Brain microvascular endothelial cell (primary cell): ENCODE data around the gene FBN1.

Experiments
- DNase-seq: peaks from one replicate; pipeline ENCODE4 v3.0.0-alpha.2; 2020
- H3K27ac ChIP-seq: fragments of 250-450 bp; sonication (Bioruptor Pico); 2 replicates; pipeline ENCODE4 v1.5.1; 2020; ENCODE audit warnings: mild to moderate bottlenecking, moderate library complexity
- H3K27me3 ChIP-seq: fragments of 250-450 bp; sonication (Bioruptor Pico); replicated peaks from 2 replicates; pipeline ENCODE4 v1.5.1; 2020; ENCODE audit warnings: mild to moderate bottlenecking
- H3K36me3 ChIP-seq: fragments of 250-450 bp; sonication (Bioruptor Pico); replicated peaks from 2 replicates; pipeline ENCODE4 v1.5.1; 2020; ENCODE audit warnings: mild to moderate bottlenecking
- H3K4me3 ChIP-seq: 2 replicates; pipeline ENCODE4 v1.5.1; 2011; ENCODE audit warnings: low read depth, mild to moderate bottlenecking, control low read depth, low read length, moderate library complexity
- in situ Hi-C: cut with HindIII; loops from 2 replicates; pipeline ENCODE4 v1.10.0; 2017; ENCODE audit warnings: low sequenced_read_pairs, low pct_ligation_motif_present
- TF ChIP-seq, protein P1 (sequence below): IDR thresholded peaks from 2 replicates; pipeline ENCODE4 v1.5.1; 2011; ENCODE audit warnings: low read depth, mild to moderate bottlenecking, moderate library complexity, low read length, control low read depth, inconsistent platforms; ENCODE audit errors: missing control alignments

Gene FBN1

DNA sequence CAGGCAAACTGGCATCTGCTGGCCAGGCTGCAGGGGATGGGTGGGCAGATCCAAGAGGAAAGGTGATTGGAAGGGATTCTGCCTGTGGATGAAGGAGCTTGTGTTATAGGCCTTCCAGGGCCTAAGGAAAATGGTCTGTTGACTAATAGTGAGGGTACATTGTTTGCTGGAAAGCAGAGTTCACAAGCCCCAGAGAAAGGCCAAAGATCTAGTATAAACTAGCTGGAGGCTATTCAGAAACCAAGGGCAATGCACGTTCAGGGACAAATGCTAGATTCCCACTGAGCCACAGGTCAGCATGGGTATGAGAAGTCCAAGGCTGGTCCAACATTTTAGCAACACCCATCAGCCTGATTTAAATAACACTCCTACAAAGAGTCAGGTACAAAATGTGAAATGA is 74.7 kb downstream of the FBN1 start:
- no peak for DNase-seq
- Histone ChIP-seq H3K4me3 (no peak overlapping the region), H3K27ac (peak overlapping the region; percentile 45), H3K36me3 (peaks cover 32% of the 10 kb centered on the region), H3K27me3 (no peaks in the 10 kb centered on the region)
- TF ChIP-seq, protein P1, sequence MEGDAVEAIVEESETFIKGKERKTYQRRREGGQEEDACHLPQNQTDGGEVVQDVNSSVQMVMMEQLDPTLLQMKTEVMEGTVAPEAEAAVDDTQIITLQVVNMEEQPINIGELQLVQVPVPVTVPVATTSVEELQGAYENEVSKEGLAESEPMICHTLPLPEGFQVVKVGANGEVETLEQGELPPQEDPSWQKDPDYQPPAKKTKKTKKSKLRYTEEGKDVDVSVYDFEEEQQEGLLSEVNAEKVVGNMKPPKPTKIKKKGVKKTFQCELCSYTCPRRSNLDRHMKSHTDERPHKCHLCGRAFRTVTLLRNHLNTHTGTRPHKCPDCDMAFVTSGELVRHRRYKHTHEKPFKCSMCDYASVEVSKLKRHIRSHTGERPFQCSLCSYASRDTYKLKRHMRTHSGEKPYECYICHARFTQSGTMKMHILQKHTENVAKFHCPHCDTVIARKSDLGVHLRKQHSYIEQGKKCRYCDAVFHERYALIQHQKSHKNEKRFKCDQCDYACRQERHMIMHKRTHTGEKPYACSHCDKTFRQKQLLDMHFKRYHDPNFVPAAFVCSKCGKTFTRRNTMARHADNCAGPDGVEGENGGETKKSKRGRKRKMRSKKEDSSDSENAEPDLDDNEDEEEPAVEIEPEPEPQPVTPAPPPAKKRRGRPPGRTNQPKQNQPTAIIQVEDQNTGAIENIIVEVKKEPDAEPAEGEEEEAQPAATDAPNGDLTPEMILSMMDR, result no peak
- in situ Hi-C loops, result no loop called here

DNA sequence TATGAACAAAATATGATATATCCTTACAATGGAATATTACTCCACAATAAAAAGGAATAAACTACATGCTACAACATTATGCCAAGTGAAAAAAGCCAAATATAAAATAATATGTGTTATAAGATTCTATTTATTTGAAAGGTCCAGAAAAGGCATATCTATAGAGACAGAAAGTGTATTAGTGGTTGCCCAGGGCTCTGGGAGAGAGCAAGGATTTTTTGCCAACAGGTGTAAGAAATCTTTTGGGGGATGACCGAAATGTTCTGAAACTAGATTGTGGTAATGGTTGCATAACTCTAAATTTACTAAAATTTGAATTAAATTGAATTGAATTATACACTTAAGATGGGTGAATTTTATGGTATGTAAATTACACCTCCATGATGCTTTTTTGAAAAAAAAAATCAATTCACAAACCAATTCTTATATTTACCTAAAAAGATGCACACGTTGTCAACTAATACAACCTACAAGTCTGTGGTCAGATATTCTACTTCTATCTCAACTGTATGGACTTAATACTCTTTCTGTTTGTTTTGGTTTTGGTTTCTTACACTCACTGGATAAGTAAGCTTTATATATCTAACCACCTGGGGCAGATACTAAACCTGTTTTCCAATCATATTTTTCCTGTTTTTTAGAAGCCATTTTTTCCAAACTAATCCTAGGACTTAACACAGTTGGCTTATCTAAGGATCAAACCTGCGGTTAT is 75.8 kb downstream of the FBN1 start:
- no peak for DNase-seq
- H3K27me3 ChIP-seq, result no peaks in the 10 kb centered on the region
- TF ChIP-seq, protein P1, result no peak
- H3K27ac ChIP-seq, result peak overlapping the region; percentile 45
- in situ Hi-C loops, result no loop called here
- H3K36me3 ChIP-seq, result peaks cover 22% of the 10 kb centered on the region
- H3K4me3 ChIP-seq, result no peak overlapping the region

DNA sequence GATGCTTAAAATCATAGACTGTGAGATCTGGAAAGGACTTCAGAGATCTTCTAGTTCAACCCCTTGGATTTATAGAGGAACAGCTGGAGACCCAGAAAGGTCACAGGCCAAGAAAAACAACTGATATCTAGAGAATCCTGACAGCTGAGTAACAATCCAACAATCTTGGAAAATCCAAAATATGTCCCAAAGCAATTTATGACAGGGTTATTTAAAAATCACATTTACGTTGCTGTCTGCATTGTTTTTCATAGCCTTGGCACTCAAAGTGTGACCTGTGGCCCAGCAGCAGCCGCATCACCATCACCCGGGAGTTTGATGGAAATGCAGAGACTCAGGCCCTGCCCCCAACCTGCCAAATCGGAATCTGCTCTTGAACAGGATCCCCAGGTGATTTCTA is 78.8 kb downstream of the FBN1 start:
- peaks cover 8% of the 10 kb centered on the region for H3K36me3 ChIP-seq
- peak; percentile 91 for DNase-seq
- peak overlapping the region; percentile 98 for H3K27ac ChIP-seq
- TF ChIP-seq, protein P1, result no peak
- in situ Hi-C loops, result no loop called here
- no peak overlapping the region for H3K4me3 ChIP-seq
- no peaks in the 10 kb centered on the region for H3K27me3 ChIP-seq

DNA sequence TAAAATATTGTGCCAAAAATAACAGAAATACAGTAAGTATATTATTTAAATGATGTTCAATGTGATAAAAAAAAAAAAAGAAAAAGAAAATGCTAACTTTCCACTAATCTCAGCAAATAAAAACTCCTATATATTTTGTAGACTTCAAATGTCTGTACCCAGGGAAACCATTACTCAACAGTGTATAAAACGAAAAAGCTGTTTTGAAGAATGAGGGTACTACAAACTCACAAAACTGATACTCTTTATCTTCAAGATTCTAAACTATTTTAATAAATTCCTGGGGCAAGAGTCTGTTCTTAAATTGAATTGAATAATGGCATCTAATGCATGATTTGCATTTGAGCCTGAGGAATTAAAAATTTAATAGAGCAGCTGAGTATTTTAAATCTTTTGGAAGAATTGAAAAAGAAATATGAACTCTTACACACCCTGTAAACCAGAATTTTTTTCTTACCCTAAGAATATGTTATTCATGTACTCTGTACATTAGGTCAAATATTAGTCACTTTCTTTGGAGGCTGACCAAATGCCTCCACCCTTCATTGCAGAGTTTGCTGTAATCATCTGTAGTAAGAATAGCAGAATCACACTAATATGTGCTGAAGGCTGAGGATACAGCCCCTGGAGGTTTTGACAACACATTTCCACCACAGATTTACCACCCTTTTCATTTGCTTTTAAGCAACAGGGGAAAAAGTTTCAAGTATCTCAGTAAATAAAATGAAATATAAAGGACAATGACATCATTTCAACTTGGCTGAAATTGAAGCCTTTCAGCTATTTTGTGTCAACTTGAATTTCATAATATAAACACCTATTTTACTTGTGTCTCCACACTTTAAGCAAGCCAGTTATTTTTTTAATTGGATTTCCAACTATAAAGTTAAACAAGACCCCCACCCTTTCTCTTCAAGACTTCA is 79.7 kb downstream of the FBN1 start:
- no peak overlapping the region for H3K4me3 ChIP-seq
- peak overlapping the region; percentile 98 for H3K27ac ChIP-seq
- in situ Hi-C loops, result no loop called here

DNA sequence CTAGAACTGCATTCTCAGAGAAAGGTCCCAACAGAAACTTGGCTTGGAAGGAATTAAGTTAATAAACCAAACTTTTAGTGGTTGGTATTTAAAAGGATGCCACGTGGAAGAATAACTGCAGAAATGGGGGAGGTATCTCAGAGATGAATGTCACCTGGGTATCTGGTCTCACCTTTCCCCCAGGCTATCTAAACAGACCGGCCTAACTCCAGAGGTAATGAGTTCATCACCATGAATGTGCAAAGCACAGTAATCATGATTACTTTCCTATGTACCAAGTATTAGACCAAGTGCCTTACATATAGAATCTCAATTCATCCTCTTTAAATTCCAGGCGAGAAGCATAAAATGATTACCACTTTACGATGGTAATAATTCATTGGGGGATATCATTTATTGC is 80.8 kb downstream of the FBN1 start:
- in situ Hi-C loops, result no loop called here
- Histone ChIP-seq H3K4me3 (no peak overlapping the region), H3K36me3 (no peaks in the 10 kb centered on the region), H3K27ac (peak overlapping the region; percentile 98), H3K27me3 (no peaks in the 10 kb centered on the region)
- TF ChIP-seq, protein P1, result no peak
- no peak for DNase-seq

More for the DNA sequence above, 79.7 kb downstream of the FBN1 start:
- no peaks in the 10 kb centered on the region for H3K27me3 ChIP-seq
- TF ChIP-seq, protein P1, result peak; percentile 22
- peaks cover 6% of the 10 kb centered on the region for H3K36me3 ChIP-seq
- DNase-seq, result peak; percentile 98
